HCT116 (cell line): ENCODE measurements around the gene HEXA. TPM values are rescaled to one million over a fixed set of nuclear protein-coding genes. Genes with fewer than 3 reads are reported as not detected.

Experiments
- ATAC-seq: fragments of 200-7000 bp; cut with Tn5 transposase; 2 replicates; pipeline ENCODE4 v1.9.1; 2020; ENCODE audit warnings: mild to moderate bottlenecking, moderate library complexity
- BruUV-seq: library from RNA; stranded (reverse); fragments of 400-500 nt; replicated peaks from 2 replicates; lab custom pipeline; 2021; lab: Mats Ljungman, UMichigan
- CTCF ChIA-PET: fragments of 300-600 bp; sonication (Branson Sonifier 250); formaldehyde crosslinking; loops from one replicate; lab custom pipeline; 2021; ENCODE audit warnings: antibody characterized with exemption; lab: Charles Lee
- POLR2A ChIA-PET: fragments of 300-600, 350-600 bp; sonication (Branson Sonifier 250); formaldehyde crosslinking; loops from one replicate; lab custom pipeline; 2021; ENCODE audit warnings: antibody characterized with exemption; lab: Charles Lee
- RAD21 ChIA-PET, 2 experiments: fragments of 300-600 bp; sonication (Branson Sonifier 250); formaldehyde crosslinking; loops; one replicate each; lab custom pipeline; 2023; ENCODE audit warnings: low total read pairs in 2 of 2; ENCODE audit not compliant: uncharacterized antibody in 2 of 2, unreplicated experiment in 2 of 2, low non-redundant PET in 1 of 2; lab: Charles Lee
- DNase-seq: peaks from one replicate; pipeline ENCODE4 v3.0.0-alpha.2; 2010; ENCODE audit warnings: low read depth, low spot score
- H2AFZ ChIP-seq: fragments of 200-600 bp; shearing (Covaris generic), sonication (generic); 2 replicates; pipeline ENCODE4 v1.6.1; 2017; ENCODE audit warnings: low read depth, mixed run types, mixed read lengths, antibody characterized with exemption, low read length; ENCODE audit not compliant: poor library complexity, severe bottlenecking
- H3K27ac ChIP-seq: 2 replicates; pipeline ENCODE4 v1.5.1; 2012; ENCODE audit warnings: low read depth, low read length
- H3K27me3 ChIP-seq: fragments of 200-600 bp; sonication (generic); 2 replicates; pipeline ENCODE4 v1.6.1; 2016; ENCODE audit warnings: mixed run types, low read length, mixed read lengths; ENCODE audit not compliant: insufficient read depth
- H3K36me3 ChIP-seq, 2 experiments: fragments of 200-500 bp in 1 of 2; fragments of 200-600 bp in 1 of 2; sonication (Bioruptor generic) in 1 of 2; sonication (generic) in 1 of 2; 2 replicates each; pipeline versions ENCODE4 v1.5.1 to v1.6.1; 2014 to 2016; ENCODE audit warnings: low read length in 2 of 2, inconsistent platforms in 1 of 2, mixed read lengths in 1 of 2, mixed run types in 1 of 2; ENCODE audit not compliant: insufficient read depth in 2 of 2, control insufficient read depth in 1 of 2
- H3K4me1 ChIP-seq, 2 experiments: fragments of 200-600 bp in 1 of 2; sonication (generic) in 1 of 2; 2 replicates each; pipeline versions ENCODE4 v1.5.1 to v1.6.1; 2012 to 2017; ENCODE audit warnings: low read length in 2 of 2, inconsistent platforms in 1 of 2, mild to moderate bottlenecking in 1 of 2, mixed read lengths in 1 of 2, mixed run types in 1 of 2, moderate library complexity in 1 of 2; ENCODE audit not compliant: insufficient read depth in 2 of 2, control insufficient read depth in 1 of 2
- H3K4me2 ChIP-seq: fragments of 200-600 bp; sonication (generic); 2 replicates; pipeline ENCODE4 v1.6.1; 2017; ENCODE audit warnings: mixed run types, low read length, mixed read lengths
- H3K4me3 ChIP-seq, 2 experiments: fragments of 200-600 bp in 1 of 2; sonication (generic) in 1 of 2; replicated peaks in 1 of 2; 2 replicates each; pipeline ENCODE4 v1.5.1; 2011 to 2016; ENCODE audit warnings: low read length in 2 of 2, control low read depth in 1 of 2, low read depth in 1 of 2, mild to moderate bottlenecking in 1 of 2, mixed read lengths in 1 of 2, mixed run types in 1 of 2
- H3K79me2 ChIP-seq: fragments of 200-600 bp; sonication (generic); 2 replicates; pipeline ENCODE4 v1.6.1; 2017; ENCODE audit warnings: mild to moderate bottlenecking, mixed run types, low read length, moderate library complexity, mixed read lengths; ENCODE audit not compliant: insufficient read depth
- H3K9ac ChIP-seq: fragments of 200-600 bp; sonication (generic); 2 replicates; pipeline ENCODE4 v1.6.1; 2016; ENCODE audit warnings: low read length, mixed read lengths
- H3K9me2 ChIP-seq: fragments of 200-600 bp; sonication (generic), shearing (Covaris generic); 2 replicates; pipeline ENCODE4 v1.6.1; 2017; ENCODE audit warnings: mixed run types, mild to moderate bottlenecking, moderate library complexity; ENCODE audit not compliant: insufficient read depth
- H3K9me3 ChIP-seq, 2 experiments: fragments of 200-500 bp in 1 of 2; fragments of 200-600 bp in 1 of 2; sonication (Bioruptor generic) in 1 of 2; sonication (generic) in 1 of 2; 2 replicates each; pipeline ENCODE4 v1.6.1; 2014 to 2017; ENCODE audit warnings: low read length in 2 of 2, mixed read lengths in 2 of 2, inconsistent platforms in 1 of 2, low read depth in 1 of 2, mild to moderate bottlenecking in 1 of 2, mixed run types in 1 of 2, moderate library complexity in 1 of 2; ENCODE audit not compliant: control insufficient read depth in 1 of 2, insufficient read depth in 1 of 2
- H4K20me1 ChIP-seq: fragments of 200-600 bp; sonication (generic), shearing (Covaris generic); 2 replicates; pipeline ENCODE4 v1.6.1; 2017; ENCODE audit warnings: mixed run types, mild to moderate bottlenecking, moderate library complexity; ENCODE audit not compliant: insufficient read depth
- CBX3 ChIP-seq: IDR thresholded peaks from 2 replicates; pipeline ENCODE4 v1.6.1; 2012; ENCODE audit warnings: low read depth
- EGR1 ChIP-seq: IDR thresholded peaks from 2 replicates; pipeline ENCODE4 v1.6.1; 2012; ENCODE audit warnings: low read depth
- ELF1 ChIP-seq: IDR thresholded peaks from 2 replicates; pipeline ENCODE4 v1.6.1; 2012; ENCODE audit warnings: low read depth, borderline replicate concordance
- EZH2 ChIP-seq: fragments of 200-600 bp; sonication (generic); IDR thresholded peaks from 2 replicates; pipeline ENCODE4 v1.6.1; 2017; ENCODE audit warnings: antibody characterized with exemption, mixed run types
- EZH2phosphoT487 ChIP-seq: fragments of 200-600 bp; IDR thresholded peaks from 2 replicates; pipeline ENCODE4 v1.6.1; 2018; ENCODE audit warnings: antibody characterized with exemption, borderline replicate concordance
- FOSL1 ChIP-seq: IDR thresholded peaks from 2 replicates; pipeline ENCODE4 v1.6.1; 2012; ENCODE audit warnings: low read depth
- POLR2A ChIP-seq: IDR thresholded peaks from 2 replicates; pipeline ENCODE4 v1.7.0; 2011; ENCODE audit warnings: borderline replicate concordance; ENCODE audit not compliant: insufficient read depth, insufficient read length; ENCODE audit errors: extremely low read depth
- POLR2AphosphoS5 ChIP-seq: IDR thresholded peaks from 2 replicates; pipeline ENCODE4 v1.6.1; 2011; ENCODE audit warnings: mild to moderate bottlenecking, low read depth, low read length, moderate library complexity
- RAD21 ChIP-seq: IDR thresholded peaks from 2 replicates; pipeline ENCODE4 v1.6.1; 2012; ENCODE audit warnings: low read depth, mild to moderate bottlenecking
- SP1 ChIP-seq: IDR thresholded peaks from 2 replicates; pipeline ENCODE4 v1.6.1; 2012; ENCODE audit warnings: low read depth
- TCF7L2 ChIP-seq: IDR thresholded peaks from 2 replicates; pipeline ENCODE4 v1.7.0; 2011; ENCODE audit warnings: borderline replicate concordance, inconsistent platforms; ENCODE audit not compliant: insufficient read depth, insufficient read length; ENCODE audit errors: extremely low read depth
- intact Hi-C: fragments of 100-400 bp; cut with micrococcal nuclease; formaldehyde crosslinking; loops from 2 replicates; pipeline ENCODE4 v1.10.0; 2022
- total RNA-seq: library from RNA; stranded (reverse); gene quantifications from one replicate; pipeline ENCODE4 v1.2.1, GENCODE V29; 2021; ENCODE audit not compliant: unreplicated experiment
- TF ChIP-seq, protein P1 (sequence below): IDR thresholded peaks from 2 replicates; pipeline ENCODE4 v1.6.1; 2012; ENCODE audit warnings: low read depth
- TF ChIP-seq, protein P2 (sequence below): IDR thresholded peaks from 2 replicates; pipeline ENCODE4 v1.6.1; 2011; ENCODE audit warnings: mild to moderate bottlenecking, low read length, moderate library complexity; ENCODE audit not compliant: insufficient replicate concordance; ENCODE audit errors: extremely low read depth
- TF ChIP-seq, protein P3 (sequence below): IDR thresholded peaks from 2 replicates; pipeline ENCODE4 v1.6.1; 2012
- TF ChIP-seq, protein P4 (sequence below): IDR thresholded peaks from 2 replicates; pipeline ENCODE4 v1.6.1; 2012

Gene HEXA
- total RNA-seq, 1 experiment from 2014 or later = 57.1 TPM

DNA sequence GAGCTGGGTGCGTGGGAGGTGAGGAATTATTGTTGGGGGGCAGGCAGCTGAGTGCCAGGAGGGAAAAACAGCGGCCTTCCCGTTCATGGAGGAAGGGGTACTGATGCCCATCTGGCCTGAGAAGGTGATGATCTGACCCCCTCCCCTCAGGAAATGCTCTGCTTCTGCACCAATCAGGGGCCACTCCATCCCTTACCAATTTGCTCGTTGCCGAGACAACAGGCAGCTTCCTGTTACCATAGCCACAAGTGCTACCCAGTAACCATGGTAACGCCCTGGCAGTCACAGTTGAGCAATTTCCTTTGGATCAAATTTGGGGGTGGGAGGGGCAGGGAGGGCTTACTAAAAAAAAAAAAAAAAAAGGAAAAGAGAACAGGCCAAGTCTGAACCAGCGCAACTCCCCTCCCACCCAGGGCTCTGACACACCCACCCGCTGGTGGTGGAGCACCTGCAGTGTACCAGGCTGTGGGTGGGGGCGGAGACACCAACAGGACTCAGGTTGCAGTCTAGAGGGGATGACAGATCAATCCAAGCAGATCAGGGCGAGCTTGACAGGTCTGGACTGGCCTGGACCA is 69.5 kb downstream of the HEXA start:
- H3K79me2 ChIP-seq = no peaks in the 10 kb centered on the region
- ChIA-PET RAD21 (interaction anchor here (0.6 kb wide), 2 partner anchors 120 to 227 kb away, joined by 3 to 6 read pairs; no protein-coding TSS in a partner anchor), POLR2A (interaction anchor here (0.7 kb wide), 1 partner anchor 380 kb away, joined by 5 read pairs; no protein-coding TSS in a partner anchor), CTCF (no interaction called here)
- H3K36me3 ChIP-seq = no peaks in the 10 kb centered on the region
- no peaks in the 10 kb centered on the region for H4K20me1 ChIP-seq
- intact Hi-C loops = no loop called here
- H3K4me1 ChIP-seq = peaks cover 0 to 4% of the 10 kb centered on the region in 2 experiments; a peak in 1 of 4 replicates
- H3K9me3 ChIP-seq = no peaks in the 10 kb centered on the region
- H3K9me2 ChIP-seq = no peaks in the 10 kb centered on the region
- no peak overlapping the region for H2AFZ ChIP-seq
- BruUV-seq = no TSS peak
- no peak overlapping the region for H3K4me3 ChIP-seq
- no peak for TF ChIP-seq RAD21
- no peak for TF ChIP-seq EGR1
- TF ChIP-seq, protein P1, sequence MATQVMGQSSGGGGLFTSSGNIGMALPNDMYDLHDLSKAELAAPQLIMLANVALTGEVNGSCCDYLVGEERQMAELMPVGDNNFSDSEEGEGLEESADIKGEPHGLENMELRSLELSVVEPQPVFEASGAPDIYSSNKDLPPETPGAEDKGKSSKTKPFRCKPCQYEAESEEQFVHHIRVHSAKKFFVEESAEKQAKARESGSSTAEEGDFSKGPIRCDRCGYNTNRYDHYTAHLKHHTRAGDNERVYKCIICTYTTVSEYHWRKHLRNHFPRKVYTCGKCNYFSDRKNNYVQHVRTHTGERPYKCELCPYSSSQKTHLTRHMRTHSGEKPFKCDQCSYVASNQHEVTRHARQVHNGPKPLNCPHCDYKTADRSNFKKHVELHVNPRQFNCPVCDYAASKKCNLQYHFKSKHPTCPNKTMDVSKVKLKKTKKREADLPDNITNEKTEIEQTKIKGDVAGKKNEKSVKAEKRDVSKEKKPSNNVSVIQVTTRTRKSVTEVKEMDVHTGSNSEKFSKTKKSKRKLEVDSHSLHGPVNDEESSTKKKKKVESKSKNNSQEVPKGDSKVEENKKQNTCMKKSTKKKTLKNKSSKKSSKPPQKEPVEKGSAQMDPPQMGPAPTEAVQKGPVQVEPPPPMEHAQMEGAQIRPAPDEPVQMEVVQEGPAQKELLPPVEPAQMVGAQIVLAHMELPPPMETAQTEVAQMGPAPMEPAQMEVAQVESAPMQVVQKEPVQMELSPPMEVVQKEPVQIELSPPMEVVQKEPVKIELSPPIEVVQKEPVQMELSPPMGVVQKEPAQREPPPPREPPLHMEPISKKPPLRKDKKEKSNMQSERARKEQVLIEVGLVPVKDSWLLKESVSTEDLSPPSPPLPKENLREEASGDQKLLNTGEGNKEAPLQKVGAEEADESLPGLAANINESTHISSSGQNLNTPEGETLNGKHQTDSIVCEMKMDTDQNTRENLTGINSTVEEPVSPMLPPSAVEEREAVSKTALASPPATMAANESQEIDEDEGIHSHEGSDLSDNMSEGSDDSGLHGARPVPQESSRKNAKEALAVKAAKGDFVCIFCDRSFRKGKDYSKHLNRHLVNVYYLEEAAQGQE = no peak
- TF ChIP-seq, protein P2, sequence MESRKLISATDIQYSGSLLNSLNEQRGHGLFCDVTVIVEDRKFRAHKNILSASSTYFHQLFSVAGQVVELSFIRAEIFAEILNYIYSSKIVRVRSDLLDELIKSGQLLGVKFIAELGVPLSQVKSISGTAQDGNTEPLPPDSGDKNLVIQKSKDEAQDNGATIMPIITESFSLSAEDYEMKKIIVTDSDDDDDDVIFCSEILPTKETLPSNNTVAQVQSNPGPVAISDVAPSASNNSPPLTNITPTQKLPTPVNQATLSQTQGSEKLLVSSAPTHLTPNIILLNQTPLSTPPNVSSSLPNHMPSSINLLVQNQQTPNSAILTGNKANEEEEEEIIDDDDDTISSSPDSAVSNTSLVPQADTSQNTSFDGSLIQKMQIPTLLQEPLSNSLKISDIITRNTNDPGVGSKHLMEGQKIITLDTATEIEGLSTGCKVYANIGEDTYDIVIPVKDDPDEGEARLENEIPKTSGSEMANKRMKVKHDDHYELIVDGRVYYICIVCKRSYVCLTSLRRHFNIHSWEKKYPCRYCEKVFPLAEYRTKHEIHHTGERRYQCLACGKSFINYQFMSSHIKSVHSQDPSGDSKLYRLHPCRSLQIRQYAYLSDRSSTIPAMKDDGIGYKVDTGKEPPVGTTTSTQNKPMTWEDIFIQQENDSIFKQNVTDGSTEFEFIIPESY = no peak
- no peak for TF ChIP-seq EZH2phosphoT487
- TF ChIP-seq POLR2A = no peak
- no peak for TF ChIP-seq SP1
- TF ChIP-seq CBX3 = no peak
- no peak for TF ChIP-seq ELF1
- TF ChIP-seq, protein P3, sequence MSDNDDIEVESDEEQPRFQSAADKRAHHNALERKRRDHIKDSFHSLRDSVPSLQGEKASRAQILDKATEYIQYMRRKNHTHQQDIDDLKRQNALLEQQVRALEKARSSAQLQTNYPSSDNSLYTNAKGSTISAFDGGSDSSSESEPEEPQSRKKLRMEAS = no peak
- no peak for TF ChIP-seq FOSL1
- TF ChIP-seq POLR2AphosphoS5 = no peak
- TF ChIP-seq TCF7L2 = no peak
- TF ChIP-seq EZH2 = no peak
- TF ChIP-seq, protein P4, sequence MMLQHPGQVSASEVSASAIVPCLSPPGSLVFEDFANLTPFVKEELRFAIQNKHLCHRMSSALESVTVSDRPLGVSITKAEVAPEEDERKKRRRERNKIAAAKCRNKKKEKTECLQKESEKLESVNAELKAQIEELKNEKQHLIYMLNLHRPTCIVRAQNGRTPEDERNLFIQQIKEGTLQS = no peak
- no peaks in the 10 kb centered on the region for H3K27me3 ChIP-seq
- no peak overlapping the region for H3K9ac ChIP-seq
- ATAC-seq (peak; percentile 30; the same call in 1 of the 2 replicates), DNase-seq (no peak)
- H3K27ac ChIP-seq = no peak overlapping the region
- H3K4me2 ChIP-seq = no peak overlapping the region
